ENCODE results near the gene COMT.
A peak's percentile ranks its signal among the peaks of the same experiment; 100 is the strongest.

The COMT gene

GRCh38 chr22:19957445-19957844, 15.9 kb downstream of the COMT start:
- DNase-seq (ENCODE audit: low read depth in 2 of 2) = no peak

- no peak for DNase-seq (ENCODE audit: low read depth in 2 of 2)
These were observed 16.8 kb downstream of the COMT start for GRCh38 chr22:19958083-19959042.

GRCh38 chr22:19959043-19959586, 17.5 kb downstream of the COMT start:
- no peak for DNase-seq (ENCODE audit: low read depth in 2 of 2)

GRCh38 chr22:19959587-19960490, 18.3 kb downstream of the COMT start:
- DNase-seq (ENCODE audit: low read depth in 2 of 2) = no peak

- no peak for DNase-seq (ENCODE audit: low read depth in 2 of 2)
These were observed 19.1 kb downstream of the COMT start for GRCh38 chr22:19960491-19961200.

GRCh38 chr22:19961201-19961580, 19.6 kb downstream of the COMT start:
- no peak for DNase-seq (ENCODE audit: low read depth in 2 of 2)

- DNase-seq (ENCODE audit: low read depth in 2 of 2) = no peak
These were observed 20.3 kb downstream of the COMT start for GRCh38 chr22:19961868-19962245.

- DNase-seq (ENCODE audit: low read depth in 2 of 2) = peak; percentile 37 to 59
These were observed 20.8 kb downstream of the COMT start for GRCh38 chr22:19962246-19962908.

- no peak for DNase-seq (ENCODE audit: low read depth in 2 of 2)
These were observed 21.6 kb downstream of the COMT start for GRCh38 chr22:19962909-19963806.

- DNase-seq (ENCODE audit: low read depth in 2 of 2) = no peak
These were observed 22.5 kb downstream of the COMT start for GRCh38 chr22:19963863-19964642.

GRCh38 chr22:19964701-19965386, 23.3 kb downstream of the COMT start:
- DNase-seq (ENCODE audit: low read depth in 2 of 2) = no peak

GRCh38 chr22:19965771-19966709, 24.5 kb downstream of the COMT start:
- DNase-seq (ENCODE audit: low read depth in 2 of 2) = no peak

- no peak for DNase-seq (ENCODE audit: low read depth in 2 of 2)
These were observed 25.6 kb downstream of the COMT start for GRCh38 chr22:19966908-19967750.

GRCh38 chr22:19967850-19968449, 26.4 kb downstream of the COMT start:
- no peak for DNase-seq (ENCODE audit: low read depth in 2 of 2)

GRCh38 chr22:19968450-19968891, 26.9 kb downstream of the COMT start:
- DNase-seq (ENCODE audit: low read depth in 2 of 2) = no peak
